RWPE2 (cell line): ENCODE data around the gene UPF1.

ENCODE experiments used
- ATAC-seq: fragments of 200-7000 bp; cut with Tn5 transposase; 3 replicates; pipeline ENCODE4 v1.9.1; 2021; ENCODE audit warnings: low read depth
- DNase-seq: peaks from one replicate; pipeline ENCODE4 v3.0.0-alpha.2; 2020; ENCODE audit warnings: low spot score
- H3K27ac ChIP-seq: fragments of 450-650 bp; 2 replicates; pipeline ENCODE4 v1.5.1; 2017; ENCODE audit warnings: mild to moderate bottlenecking; ENCODE audit not compliant: poor library complexity, severe bottlenecking
- H3K27me3 ChIP-seq: fragments of 250-450 bp; sonication (Bioruptor Pico); 2 replicates; pipeline ENCODE4 v1.5.1; 2021; ENCODE audit warnings: mild to moderate bottlenecking, moderate library complexity; ENCODE audit not compliant: insufficient read depth, poor library complexity, severe bottlenecking
- H3K36me3 ChIP-seq: fragments of 250-450 bp; sonication (Bioruptor Pico); 2 replicates; pipeline ENCODE4 v1.5.1; 2020; ENCODE audit warnings: low read depth, mild to moderate bottlenecking, moderate library complexity
- H3K4me1 ChIP-seq: fragments of 250-450 bp; sonication (Bioruptor Pico); 2 replicates; pipeline ENCODE4 v1.5.1; 2021; ENCODE audit warnings: mild to moderate bottlenecking, moderate library complexity; ENCODE audit not compliant: insufficient read depth, poor library complexity, severe bottlenecking
- H3K4me3 ChIP-seq: fragments of 250-450 bp; sonication (Bioruptor Pico); 2 replicates; pipeline ENCODE4 v1.5.1; 2021; ENCODE audit warnings: mild to moderate bottlenecking, moderate library complexity; ENCODE audit not compliant: severe bottlenecking
- H3K9me3 ChIP-seq: fragments of 250-450 bp; sonication (Bioruptor Pico); 2 replicates; pipeline ENCODE4 v1.5.1; 2021; ENCODE audit warnings: mild to moderate bottlenecking, moderate library complexity; ENCODE audit not compliant: severe bottlenecking
- TF ChIP-seq, protein P1 (sequence below): fragments of 450-650 bp; IDR thresholded peaks from one replicate; pipeline ENCODE4 v1.5.1; 2017; ENCODE audit warnings: mild to moderate bottlenecking, moderate library complexity; ENCODE audit not compliant: poor library complexity, severe bottlenecking

The UPF1 gene

DNA sequence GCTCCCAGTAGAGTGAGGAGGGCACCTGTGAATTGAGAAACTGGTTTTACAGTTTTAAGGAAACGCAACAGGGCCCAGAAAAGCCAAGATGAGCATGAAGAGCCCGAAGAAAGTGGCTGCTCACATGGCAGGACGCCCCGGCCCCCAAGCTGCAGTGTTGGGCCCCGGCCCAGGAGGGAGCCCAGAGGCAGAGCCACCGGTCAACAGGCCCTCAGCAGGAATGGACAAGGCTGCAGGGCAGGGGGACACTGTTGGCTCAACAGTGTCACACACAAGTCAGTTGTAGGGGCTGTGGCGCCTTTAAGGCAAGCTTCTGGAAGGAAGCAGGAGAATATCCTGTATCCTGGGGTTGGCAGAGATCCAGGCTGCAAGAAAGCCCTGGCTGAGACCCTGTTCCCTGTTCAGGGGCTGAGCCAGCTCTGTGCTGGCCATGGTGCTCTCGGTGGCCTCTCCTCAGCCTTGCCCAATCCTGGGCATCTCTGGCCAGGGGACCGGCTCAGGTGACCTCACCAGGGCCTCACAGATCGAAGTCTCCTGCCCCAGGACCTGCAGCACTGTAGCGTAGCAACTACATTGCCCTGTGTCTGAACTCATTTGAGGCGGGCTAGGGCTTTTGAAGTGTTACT is 28.0 kb downstream of the UPF1 start:
- Histone ChIP-seq H3K4me3 (no peak overlapping the region), H3K4me1 (peaks cover 5% of the 10 kb centered on the region), H3K36me3 (peaks cover 96% of the 10 kb centered on the region), H3K27ac (no peak overlapping the region), H3K9me3 (no peaks in the 10 kb centered on the region), H3K27me3 (no peaks in the 10 kb centered on the region)
- TF ChIP-seq, protein P1, sequence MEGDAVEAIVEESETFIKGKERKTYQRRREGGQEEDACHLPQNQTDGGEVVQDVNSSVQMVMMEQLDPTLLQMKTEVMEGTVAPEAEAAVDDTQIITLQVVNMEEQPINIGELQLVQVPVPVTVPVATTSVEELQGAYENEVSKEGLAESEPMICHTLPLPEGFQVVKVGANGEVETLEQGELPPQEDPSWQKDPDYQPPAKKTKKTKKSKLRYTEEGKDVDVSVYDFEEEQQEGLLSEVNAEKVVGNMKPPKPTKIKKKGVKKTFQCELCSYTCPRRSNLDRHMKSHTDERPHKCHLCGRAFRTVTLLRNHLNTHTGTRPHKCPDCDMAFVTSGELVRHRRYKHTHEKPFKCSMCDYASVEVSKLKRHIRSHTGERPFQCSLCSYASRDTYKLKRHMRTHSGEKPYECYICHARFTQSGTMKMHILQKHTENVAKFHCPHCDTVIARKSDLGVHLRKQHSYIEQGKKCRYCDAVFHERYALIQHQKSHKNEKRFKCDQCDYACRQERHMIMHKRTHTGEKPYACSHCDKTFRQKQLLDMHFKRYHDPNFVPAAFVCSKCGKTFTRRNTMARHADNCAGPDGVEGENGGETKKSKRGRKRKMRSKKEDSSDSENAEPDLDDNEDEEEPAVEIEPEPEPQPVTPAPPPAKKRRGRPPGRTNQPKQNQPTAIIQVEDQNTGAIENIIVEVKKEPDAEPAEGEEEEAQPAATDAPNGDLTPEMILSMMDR, result no peak
- DNase-seq (peak; percentile 52), ATAC-seq (no peak)

DNA sequence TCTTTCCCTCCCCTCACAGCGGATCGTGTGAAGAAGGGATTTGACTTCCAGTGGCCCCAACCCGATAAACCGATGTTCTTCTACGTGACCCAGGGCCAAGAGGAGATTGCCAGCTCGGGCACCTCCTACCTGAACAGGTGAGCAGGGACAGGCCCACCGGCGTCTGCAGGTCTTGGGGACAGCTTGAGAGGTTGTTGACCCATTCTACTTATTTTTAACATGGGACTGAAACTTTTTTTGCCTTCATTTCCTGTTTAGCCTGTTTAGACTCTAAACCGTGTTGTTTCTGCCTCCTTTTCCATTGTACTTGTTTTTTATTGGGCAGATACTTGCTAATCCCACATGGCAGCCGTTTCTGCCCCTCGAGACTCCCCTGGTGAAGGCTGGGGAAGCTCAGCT is 28.5 kb downstream of the UPF1 start:
- Histone ChIP-seq H3K4me3 (no peak overlapping the region), H3K27me3 (no peaks in the 10 kb centered on the region), H3K9me3 (no peaks in the 10 kb centered on the region), H3K27ac (no peak overlapping the region), H3K36me3 (peaks cover 93% of the 10 kb centered on the region), H3K4me1 (peaks cover 5% of the 10 kb centered on the region)
- TF ChIP-seq, protein P1, result no peak
- DNase-seq (peak; percentile 49), ATAC-seq (no peak)

DNA sequence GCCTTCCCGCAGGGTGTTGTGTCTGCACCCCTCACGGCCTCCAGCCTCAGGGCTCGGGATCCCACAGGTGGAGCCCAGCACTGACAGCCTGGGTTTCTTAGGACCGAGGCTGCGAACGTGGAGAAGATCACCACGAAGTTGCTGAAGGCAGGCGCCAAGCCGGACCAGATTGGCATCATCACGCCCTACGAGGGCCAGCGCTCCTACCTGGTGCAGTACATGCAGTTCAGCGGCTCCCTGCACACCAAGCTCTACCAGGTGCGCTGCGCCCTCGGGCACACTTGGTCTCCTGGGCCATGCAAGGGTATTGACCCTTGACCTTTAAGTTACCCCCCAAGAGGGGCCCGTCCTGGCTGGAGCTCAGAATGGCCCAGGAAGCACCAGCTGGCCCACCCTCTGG is 29.0 kb downstream of the UPF1 start:
- Histone ChIP-seq H3K4me1 (peaks cover 5% of the 10 kb centered on the region), H3K9me3 (no peaks in the 10 kb centered on the region), H3K36me3 (peaks cover 93% of the 10 kb centered on the region), H3K27me3 (no peaks in the 10 kb centered on the region), H3K27ac (no peak overlapping the region), H3K4me3 (no peak overlapping the region)
- ATAC-seq, result no peak
- TF ChIP-seq, protein P1, result no peak
- peak; percentile 53 for DNase-seq

DNA sequence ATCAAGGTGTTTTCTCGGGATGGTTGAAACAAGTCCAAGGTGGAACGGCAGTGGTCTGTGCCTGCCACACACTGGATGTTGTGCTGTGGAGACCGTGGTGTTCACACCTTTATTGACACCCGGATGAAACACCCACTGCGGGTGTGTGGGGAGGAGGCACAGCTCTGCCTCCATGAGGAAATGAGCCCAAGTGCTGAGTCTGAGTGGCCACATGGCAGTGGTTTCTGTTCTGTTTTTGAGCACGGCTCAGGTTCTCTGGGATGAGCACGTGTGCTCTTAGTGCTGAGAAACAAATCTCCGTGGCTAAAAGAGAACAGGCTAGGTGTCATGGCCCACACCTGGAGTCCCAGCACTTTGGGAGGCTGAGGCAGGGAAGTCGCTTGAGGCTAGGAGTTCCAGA is 29.5 kb downstream of the UPF1 start:
- H3K9me3 ChIP-seq, result no peaks in the 10 kb centered on the region
- H3K27ac ChIP-seq, result no peak overlapping the region
- H3K36me3 ChIP-seq, result peaks cover 93% of the 10 kb centered on the region
- H3K4me1 ChIP-seq, result peaks cover 5% of the 10 kb centered on the region
- no peaks in the 10 kb centered on the region for H3K27me3 ChIP-seq
- no peak overlapping the region for H3K4me3 ChIP-seq
- DNase-seq, result no peak
- ATAC-seq, result no peak
- TF ChIP-seq, protein P1, result no peak

DNA sequence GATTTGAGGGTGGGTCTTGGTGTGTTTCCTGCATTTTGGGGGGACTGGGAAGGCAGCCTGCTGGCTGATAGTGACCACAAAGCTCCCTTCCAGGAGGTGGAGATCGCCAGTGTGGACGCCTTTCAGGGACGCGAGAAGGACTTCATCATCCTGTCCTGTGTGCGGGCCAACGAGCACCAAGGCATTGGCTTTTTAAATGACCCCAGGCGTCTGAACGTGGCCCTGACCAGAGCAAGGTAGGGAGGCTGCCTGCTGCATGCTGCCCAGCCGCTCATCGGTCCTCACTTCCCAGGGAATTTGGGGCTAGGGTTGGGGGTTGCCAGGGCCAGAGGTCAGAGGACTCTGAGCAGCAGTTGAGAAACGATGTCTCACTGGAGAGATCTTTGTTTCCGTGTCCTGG is 30.2 kb downstream of the UPF1 start:
- TF ChIP-seq, protein P1, result no peak
- ATAC-seq (no peak), DNase-seq (peak; percentile 46)
- Histone ChIP-seq H3K27me3 (no peaks in the 10 kb centered on the region), H3K4me3 (no peak overlapping the region), H3K4me1 (peaks cover 5% of the 10 kb centered on the region), H3K36me3 (peaks cover 93% of the 10 kb centered on the region), H3K27ac (no peak overlapping the region), H3K9me3 (no peaks in the 10 kb centered on the region)
